Endothelial cell of umbilical vein (primary cell): ENCODE data around the gene SNN. TPM values are rescaled to one million over a fixed set of nuclear protein-coding genes. Genes with fewer than 3 reads are reported as not detected.

Experiments
- BruUV-seq: library from RNA; stranded (reverse); fragments of 400-500 nt; replicated peaks from 2 replicates; lab custom pipeline; 2021; lab: Mats Ljungman, UMichigan
- CTCF ChIA-PET: fragments of 300-600, 350-600 bp; sonication (Branson Sonifier 250); formaldehyde crosslinking; loops from one replicate; lab custom pipeline; 2021; ENCODE audit warnings: antibody characterized with exemption, inconsistent platforms; lab: Charles Lee
- POLR2A ChIA-PET: fragments of 300-600, 350-600 bp; sonication (Branson Sonifier 250); formaldehyde crosslinking; loops from one replicate; lab custom pipeline; 2021; ENCODE audit warnings: antibody characterized with exemption, inconsistent platforms; lab: Charles Lee
- DNase-seq: peaks from one replicate; pipeline ENCODE4 v3.0.0-alpha.2; 2011; ENCODE audit warnings: low read depth, low spot score
- FAIRE-seq: peaks from 2 replicates; lab custom pipeline; 2011; peaks lifted over from hg19 to GRCh38; lab: Jason Lieb, UNC
- H2AFZ ChIP-seq: 2 replicates; pipeline ENCODE4 v1.6.0; 2012; ENCODE audit warnings: low read depth, low read length, control low read depth, inconsistent platforms
- H3K27ac ChIP-seq: 2 replicates; pipeline ENCODE4 v1.5.1; 2011; ENCODE audit warnings: low read depth, mild to moderate bottlenecking, control low read depth, low read length, moderate library complexity; ENCODE audit not compliant: insufficient read depth
- H3K27me3 ChIP-seq, 2 experiments: 2 replicates each; pipeline versions ENCODE4 v1.6.0 to v1.6.1; 2011; ENCODE audit warnings: low read length in 2 of 2, mixed read lengths in 1 of 2; ENCODE audit not compliant: control insufficient read depth in 2 of 2, insufficient read depth in 2 of 2
- H3K36me3 ChIP-seq, 2 experiments: 2 replicates in 1 of 2; 3 replicates in 1 of 2; pipeline ENCODE4 v1.5.1; 2011; ENCODE audit warnings: low read length in 2 of 2, mild to moderate bottlenecking in 1 of 2, moderate library complexity in 1 of 2; ENCODE audit not compliant: control insufficient read depth in 2 of 2, insufficient read depth in 2 of 2; ENCODE audit errors: extremely low read depth in 1 of 2
- H3K4me1 ChIP-seq: 3 replicates; pipeline ENCODE4 v1.5.1; 2011; ENCODE audit warnings: mild to moderate bottlenecking, low read length; ENCODE audit not compliant: control insufficient read depth, insufficient read depth; ENCODE audit errors: extremely low read depth
- H3K4me2 ChIP-seq: 2 replicates; pipeline ENCODE4 v1.6.1; 2011; ENCODE audit warnings: low read length, control low read depth, mixed read lengths; ENCODE audit not compliant: insufficient read depth
- H3K4me3 ChIP-seq, 3 experiments: fragments of 200-600 bp in 1 of 3; sonication (generic), shearing (Covaris generic) in 1 of 3; replicated peaks in 1 of 3; 2 replicates each; pipeline ENCODE4 v1.5.1; 2011 to 2016; ENCODE audit warnings: control low read depth in 3 of 3, low read length in 3 of 3, mild to moderate bottlenecking in 2 of 3, inconsistent platforms in 1 of 3, low read depth in 1 of 3, moderate library complexity in 1 of 3; ENCODE audit not compliant: insufficient read depth in 1 of 3
- H3K79me2 ChIP-seq: 2 replicates; pipeline ENCODE4 v1.6.0; 2012; ENCODE audit warnings: low read length, inconsistent platforms; ENCODE audit not compliant: control insufficient read depth, insufficient read depth
- H3K9ac ChIP-seq: replicated peaks from 2 replicates; pipeline ENCODE3; 2011; ENCODE audit warnings: low read length, control low read depth; ENCODE audit not compliant: insufficient read depth; ENCODE audit errors: extremely low read depth
- H3K9me1 ChIP-seq: replicated peaks from 3 replicates; pipeline ENCODE4 v1.6.0; 2011; ENCODE audit warnings: mild to moderate bottlenecking, low read length; ENCODE audit not compliant: control insufficient read depth, insufficient read depth; ENCODE audit errors: extremely low read depth
- H3K9me3 ChIP-seq: replicated peaks from 2 replicates; pipeline ENCODE4 v1.5.1; 2012; ENCODE audit warnings: low read length, inconsistent platforms; ENCODE audit not compliant: control insufficient read depth, insufficient read depth
- H4K20me1 ChIP-seq: replicated peaks from 2 replicates; pipeline ENCODE3; 2011; ENCODE audit warnings: mild to moderate bottlenecking, low read length; ENCODE audit not compliant: control insufficient read depth, insufficient read depth; ENCODE audit errors: extremely low read depth
- EZH2 ChIP-seq: IDR thresholded peaks from 2 replicates; pipeline ENCODE4 v1.6.1; 2012; ENCODE audit warnings: borderline replicate concordance, low read depth, mild to moderate bottlenecking, moderate library complexity, low read length, inconsistent platforms; ENCODE audit not compliant: severe bottlenecking
- FOS ChIP-seq: IDR thresholded peaks from 2 replicates; pipeline ENCODE4 v1.6.1; 2011; ENCODE audit warnings: mild to moderate bottlenecking, low read length, moderate library complexity, borderline replicate concordance; ENCODE audit not compliant: insufficient read depth
- GATA2 ChIP-seq: IDR thresholded peaks from 2 replicates; pipeline ENCODE4 v1.7.0; 2011; ENCODE audit warnings: low read depth, mild to moderate bottlenecking, moderate library complexity, mixed read lengths, low read length; ENCODE audit not compliant: insufficient read length, insufficient read depth
- JUN ChIP-seq: IDR thresholded peaks from 2 replicates; pipeline ENCODE4 v1.6.1; 2011; ENCODE audit warnings: borderline replicate concordance, low read depth; ENCODE audit not compliant: insufficient read length, insufficient read depth
- MYC ChIP-seq: IDR thresholded peaks from one replicate; pipeline ENCODE4 v1.6.1; 2011; ENCODE audit warnings: mild to moderate bottlenecking, low read depth, low read length
- POLR2A ChIP-seq: IDR thresholded peaks from 2 replicates; pipeline ENCODE4 v1.6.1; 2012; ENCODE audit warnings: low read depth, mild to moderate bottlenecking, control low read depth, low read length
- POLR2AphosphoS5 ChIP-seq: IDR thresholded peaks from 2 replicates; pipeline ENCODE4 v1.6.1; 2012; ENCODE audit warnings: low read depth, mild to moderate bottlenecking, control low read depth, low read length, moderate library complexity; ENCODE audit not compliant: insufficient read depth
- dilution Hi-C: fragments of 300-500 bp; cut with MboI; formaldehyde crosslinking; loops from one replicate; pipeline ENCODE4 v1.15.0; 2019; ENCODE audit warnings: low sequenced_read_pairs; ENCODE audit not compliant: extremely low pct_ligation_motif_present
- intact Hi-C: fragments of 100-400 bp; cut with micrococcal nuclease; formaldehyde crosslinking; loops from one replicate; pipeline ENCODE4 v1.10.0; 2022
- polyA plus RNA-seq, 4 experiments: library from polyadenylated mRNA; depleted of rRNA in 3 of 4; stranded (reverse) in 3 of 4; unstranded in 1 of 4; fragments of >200 nt; gene quantifications; 2 replicates each; pipeline versions ENCODE4 v1.2.1 to v1.2.3, GENCODE V29; 2011 to 2012; ENCODE audit warnings: missing spikeins in 1 of 4
- total RNA-seq: library from RNA; stranded (reverse); gene quantifications from 2 replicates; pipeline ENCODE4 v1.2.3, GENCODE V29; 2021
- TF ChIP-seq, protein P1 (sequence below), 2 donors: IDR thresholded peaks; 1 replicate in 1 of 2; 2 replicates in 1 of 2; pipeline ENCODE4 v1.5.1; 2011; ENCODE audit warnings: low read length in 2 of 2, mild to moderate bottlenecking in 2 of 2, moderate library complexity in 2 of 2, control low read depth in 1 of 2, inconsistent platforms in 1 of 2, low read depth in 1 of 2; ENCODE audit not compliant: insufficient read depth in 1 of 2; ENCODE audit errors: extremely low read depth in 1 of 2
- TF ChIP-seq, protein P2 (sequence below): IDR thresholded peaks from 2 replicates; pipeline ENCODE4 v1.6.1; 2011; ENCODE audit not compliant: insufficient read depth, insufficient read length

SNN gene
- total and polyA plus RNA-seq, 2 donors (not counting 3 experiments of a cell fraction or from before 2014, with no cell fraction given), result 17.7 to 24.1 TPM

DNA sequence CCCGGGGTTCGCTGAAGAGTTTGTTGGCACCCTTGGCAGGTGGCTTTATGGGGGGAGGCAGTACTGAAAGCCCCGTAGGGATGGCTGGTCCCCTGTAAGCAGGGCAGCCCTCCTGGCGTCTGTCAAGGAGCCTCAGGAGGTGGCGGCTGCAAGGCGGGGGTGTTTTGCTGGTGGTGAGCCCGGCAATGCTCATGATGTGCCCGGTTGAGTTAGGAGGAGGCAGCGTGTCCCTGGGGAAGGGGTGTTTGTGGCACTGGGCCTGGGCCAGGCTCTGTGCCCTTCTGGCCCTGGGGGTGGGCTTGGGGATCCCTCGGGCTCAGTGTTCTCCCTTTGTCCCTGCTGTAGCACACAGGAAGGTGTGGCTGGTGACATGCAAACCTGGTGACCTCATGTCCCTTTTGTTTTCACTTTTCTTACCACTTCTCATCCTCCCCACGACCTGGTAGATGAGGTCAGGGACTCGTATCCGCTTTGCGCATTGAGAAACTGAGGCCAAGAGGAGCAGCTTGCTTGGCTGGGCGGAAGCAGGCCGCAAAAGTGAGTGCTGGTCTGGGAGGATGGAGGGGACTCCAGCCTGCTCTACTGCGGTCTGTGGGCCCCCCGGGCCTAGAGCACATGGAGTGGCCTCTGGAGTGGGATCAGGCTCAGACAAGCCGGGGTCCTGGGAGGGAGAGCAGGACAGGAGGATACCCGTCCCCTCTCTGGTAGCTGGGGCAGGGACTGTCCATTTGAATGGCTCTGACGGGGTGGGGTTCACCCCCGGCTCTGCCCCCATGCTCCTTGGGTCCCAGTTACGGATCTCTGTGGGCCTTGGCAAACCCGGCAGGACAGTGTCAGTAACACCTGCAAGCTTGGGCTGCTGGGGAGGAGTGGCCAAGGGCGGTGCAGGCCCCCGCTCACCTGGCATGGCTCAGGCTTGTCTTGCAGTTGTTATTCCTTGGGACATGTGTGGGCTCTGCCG, 2.2 kb downstream of the SNN start:
- Histone ChIP-seq H4K20me1 (no peaks in the 10 kb centered on the region), H2AFZ (no peak overlapping the region), H3K9me1 (no peaks in the 10 kb centered on the region), H3K9ac (no peak overlapping the region), H3K79me2 (no peaks in the 10 kb centered on the region), H3K4me3 (no peak overlapping the region), H3K27ac (no peak overlapping the region), H3K4me2 (no peak overlapping the region), H3K9me3 (no peaks in the 10 kb centered on the region), H3K27me3 (no peaks in the 10 kb centered on the region), H3K36me3 (no peaks in the 10 kb centered on the region), H3K4me1 (peaks cover 21% of the 10 kb centered on the region)
- CTCF ChIA-PET, result no interaction called here
- dilution Hi-C loops (no loop called here), intact Hi-C loops (loop anchor here (2.0 kb wide), 1 partner anchor 72 kb away; the partner anchor contains the start of gene TXNDC11)
- TF ChIP-seq MYC (no peak), GATA2 (no peak), FOS (no peak), EZH2 (no peak), JUN (no peak), POLR2AphosphoS5 (no peak), POLR2A (no peak)
- TF ChIP-seq, protein P1, sequence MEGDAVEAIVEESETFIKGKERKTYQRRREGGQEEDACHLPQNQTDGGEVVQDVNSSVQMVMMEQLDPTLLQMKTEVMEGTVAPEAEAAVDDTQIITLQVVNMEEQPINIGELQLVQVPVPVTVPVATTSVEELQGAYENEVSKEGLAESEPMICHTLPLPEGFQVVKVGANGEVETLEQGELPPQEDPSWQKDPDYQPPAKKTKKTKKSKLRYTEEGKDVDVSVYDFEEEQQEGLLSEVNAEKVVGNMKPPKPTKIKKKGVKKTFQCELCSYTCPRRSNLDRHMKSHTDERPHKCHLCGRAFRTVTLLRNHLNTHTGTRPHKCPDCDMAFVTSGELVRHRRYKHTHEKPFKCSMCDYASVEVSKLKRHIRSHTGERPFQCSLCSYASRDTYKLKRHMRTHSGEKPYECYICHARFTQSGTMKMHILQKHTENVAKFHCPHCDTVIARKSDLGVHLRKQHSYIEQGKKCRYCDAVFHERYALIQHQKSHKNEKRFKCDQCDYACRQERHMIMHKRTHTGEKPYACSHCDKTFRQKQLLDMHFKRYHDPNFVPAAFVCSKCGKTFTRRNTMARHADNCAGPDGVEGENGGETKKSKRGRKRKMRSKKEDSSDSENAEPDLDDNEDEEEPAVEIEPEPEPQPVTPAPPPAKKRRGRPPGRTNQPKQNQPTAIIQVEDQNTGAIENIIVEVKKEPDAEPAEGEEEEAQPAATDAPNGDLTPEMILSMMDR (IDR thresholded peaks at IDR 0.05; ENCODE audit: extremely low read depth in 1 of 2, insufficient read depth in 1 of 2, low read depth in 1 of 2, low read length in 2 of 2), result no peak
- TF ChIP-seq, protein P2, sequence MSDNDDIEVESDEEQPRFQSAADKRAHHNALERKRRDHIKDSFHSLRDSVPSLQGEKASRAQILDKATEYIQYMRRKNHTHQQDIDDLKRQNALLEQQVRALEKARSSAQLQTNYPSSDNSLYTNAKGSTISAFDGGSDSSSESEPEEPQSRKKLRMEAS, result no peak
- FAIRE-seq (no peak), DNase-seq (no peak)
- POLR2A ChIA-PET, result no interaction called here
- no TSS peak for BruUV-seq
